ENCODE measurements around the gene ARID3A.

ARID3A gene

GRCh38 chr19:1007399-1008251, 81.8 kb downstream of the ARID3A start:
- FAIRE-seq: no peak

- no peak for FAIRE-seq
Observed at GRCh38 chr19:1008268-1009040, 82.6 kb downstream of the ARID3A start.

- no peak for FAIRE-seq
Observed at GRCh38 chr19:1009041-1009980, 83.5 kb downstream of the ARID3A start.

GRCh38 chr19:1009981-1010538, 84.2 kb downstream of the ARID3A start:
- no peak for FAIRE-seq

GRCh38 chr19:1010586-1011510, 85.0 kb downstream of the ARID3A start:
- no peak for FAIRE-seq

GRCh38 chr19:1011831-1012333, 86.0 kb downstream of the ARID3A start:
- no peak for FAIRE-seq

GRCh38 chr19:1012334-1012733, 86.5 kb downstream of the ARID3A start:
- FAIRE-seq: no peak

GRCh38 chr19:1013218-1013617, 87.4 kb downstream of the ARID3A start:
- no peak for FAIRE-seq

GRCh38 chr19:1014161-1015060, 88.6 kb downstream of the ARID3A start:
- FAIRE-seq: no peak

- FAIRE-seq: no peak
Observed at GRCh38 chr19:1015061-1015781, 89.4 kb downstream of the ARID3A start.

GRCh38 chr19:1015782-1016646, 90.2 kb downstream of the ARID3A start:
- FAIRE-seq: no peak

- no peak for FAIRE-seq
Observed at GRCh38 chr19:1016647-1017114, 90.8 kb downstream of the ARID3A start.

- FAIRE-seq: no peak
Observed at GRCh38 chr19:1017115-1017905, 91.5 kb downstream of the ARID3A start.

GRCh38 chr19:1017906-1018305, 92.1 kb downstream of the ARID3A start:
- no peak for FAIRE-seq

- FAIRE-seq: no peak
Observed at GRCh38 chr19:1018393-1018792, 92.6 kb downstream of the ARID3A start.

GRCh38 chr19:1018932-1019615, 93.2 kb downstream of the ARID3A start:
- FAIRE-seq: no peak

GRCh38 chr19:1019616-1019961, 93.8 kb downstream of the ARID3A start:
- no peak for FAIRE-seq

All from islet of Langerhans (tissue), 1 donor.